GM21515 (cell line): ENCODE results near the gene RIT2.
"Not testable (repeated sequence)": the region's sequence is repeated elsewhere in the genome, so short reads cannot be mapped to it uniquely, and the experiment has no call there.

Experiments used
- ATAC-seq: cut with Tn5 transposase; IDR thresholded peaks from one replicate; pipeline ENCODE4 v1.9.1; 2021; ENCODE audit not compliant: unreplicated experiment

RIT2 gene

GRCh38 chr18:42778024-42778423 lies 337.5 kb downstream of the RIT2 start:
- ATAC-seq = no peak

GRCh38 chr18:42773870-42774269 lies 341.6 kb downstream of the RIT2 start:
- no peak for ATAC-seq

GRCh38 chr18:42771936-42772335 lies 343.5 kb downstream of the RIT2 start:
- ATAC-seq = no peak

GRCh38 chr18:42765302-42765701 lies 350.2 kb downstream of the RIT2 start:
- ATAC-seq = no peak

- no peak for ATAC-seq
Observed at GRCh38 chr18:42760290-42760689, 355.2 kb downstream of the RIT2 start.

GRCh38 chr18:42758852-42759251 lies 356.6 kb downstream of the RIT2 start:
- no peak for ATAC-seq

GRCh38 chr18:42756214-42756613 lies 359.3 kb downstream of the RIT2 start:
- ATAC-seq = no peak

- no peak for ATAC-seq
Observed at GRCh38 chr18:42752916-42753315, 362.6 kb downstream of the RIT2 start.

GRCh38 chr18:42746794-42747193 lies 368.7 kb downstream of the RIT2 start:
- ATAC-seq = no peak

- no peak for ATAC-seq
Observed at GRCh38 chr18:42745931-42746330, 369.6 kb downstream of the RIT2 start.

- ATAC-seq = no peak
Observed at GRCh38 chr18:42745171-42745570, 370.3 kb downstream of the RIT2 start.

GRCh38 chr18:42743373-42744138 lies 371.9 kb downstream of the RIT2 start:
- ATAC-seq = no peak

- ATAC-seq = no peak
Observed at GRCh38 chr18:42742969-42743368, 372.5 kb downstream of the RIT2 start.

GRCh38 chr18:42742474-42742873 lies 373.0 kb downstream of the RIT2 start:
- no peak for ATAC-seq

- not testable (repeated sequence) for ATAC-seq
Observed at GRCh38 chr18:42741805-42742347, 373.6 kb downstream of the RIT2 start.

GRCh38 chr18:42741299-42741698 lies 374.2 kb downstream of the RIT2 start:
- not testable (repeated sequence) for ATAC-seq

- ATAC-seq = no peak
Observed at GRCh38 chr18:42736074-42736473, 379.4 kb downstream of the RIT2 start.

GRCh38 chr18:42734520-42734919 lies 381.0 kb downstream of the RIT2 start:
- ATAC-seq = no peak

- no peak for ATAC-seq
Observed at GRCh38 chr18:42730272-42730671, 385.2 kb downstream of the RIT2 start.

- no peak for ATAC-seq
Observed at GRCh38 chr18:42719221-42719620, 396.3 kb downstream of the RIT2 start.

- ATAC-seq = no peak
Observed at GRCh38 chr18:42712065-42712464, 403.4 kb downstream of the RIT2 start.

- no peak for ATAC-seq
Observed at GRCh38 chr18:42707080-42707479, 408.4 kb downstream of the RIT2 start.

GRCh38 chr18:42706618-42707017 lies 408.9 kb downstream of the RIT2 start:
- no peak for ATAC-seq
